Measurements from ENCODE around the gene SEZ6. TPM values are rescaled to one million over a fixed set of nuclear protein-coding genes. Genes with fewer than 3 reads are reported as not detected.
A peak's percentile ranks its signal among the peaks of the same experiment; 100 is the strongest.

SEZ6 gene
- total RNA-seq, 4 donors from 2014 or later, result 0.13 TPM; not detected in 3

DNA sequence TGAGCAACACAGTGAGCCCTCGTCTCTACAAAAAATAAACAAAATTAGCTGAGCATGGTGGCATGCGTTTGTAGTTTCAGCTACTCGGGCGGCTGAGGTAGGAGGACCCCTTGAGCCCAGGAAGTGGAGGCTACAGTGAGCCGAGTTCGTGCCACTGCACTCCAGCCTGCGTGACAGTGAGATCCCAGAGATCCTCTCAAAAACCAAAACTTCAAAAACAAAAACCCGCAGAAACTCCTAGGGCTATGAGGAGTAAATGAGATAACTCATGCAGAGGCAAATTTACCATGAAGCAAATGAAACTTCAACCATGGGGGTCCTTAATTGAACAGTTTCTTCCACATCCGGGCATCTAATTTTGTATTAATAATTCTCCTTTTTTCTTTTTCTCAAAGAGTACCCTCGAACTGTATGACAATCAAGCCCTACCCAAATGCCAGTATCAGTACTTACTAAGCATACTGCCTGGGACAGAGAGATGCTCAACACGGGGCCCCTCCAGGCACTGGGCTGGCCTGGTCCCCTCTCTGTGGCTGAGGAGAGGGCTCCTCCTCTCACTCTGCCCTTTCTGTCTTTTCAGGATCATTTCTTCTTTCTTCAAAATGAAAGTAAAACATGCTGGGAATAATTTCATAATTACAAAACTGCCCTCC is 36.3 kb upstream of the SEZ6 start:
- H3K36me3 ChIP-seq, result no peaks in the 10 kb centered on the region
- H3K9me3 ChIP-seq, result no peaks in the 10 kb centered on the region
- TF ChIP-seq POLR2AphosphoS5 (IDR thresholded peaks at IDR 0.05) (no peak), POLR2A (IDR thresholded peaks at IDR 0.05) (no peak), EP300 (IDR thresholded peaks at IDR 0.05) (no peak)
- TF ChIP-seq, protein P1, sequence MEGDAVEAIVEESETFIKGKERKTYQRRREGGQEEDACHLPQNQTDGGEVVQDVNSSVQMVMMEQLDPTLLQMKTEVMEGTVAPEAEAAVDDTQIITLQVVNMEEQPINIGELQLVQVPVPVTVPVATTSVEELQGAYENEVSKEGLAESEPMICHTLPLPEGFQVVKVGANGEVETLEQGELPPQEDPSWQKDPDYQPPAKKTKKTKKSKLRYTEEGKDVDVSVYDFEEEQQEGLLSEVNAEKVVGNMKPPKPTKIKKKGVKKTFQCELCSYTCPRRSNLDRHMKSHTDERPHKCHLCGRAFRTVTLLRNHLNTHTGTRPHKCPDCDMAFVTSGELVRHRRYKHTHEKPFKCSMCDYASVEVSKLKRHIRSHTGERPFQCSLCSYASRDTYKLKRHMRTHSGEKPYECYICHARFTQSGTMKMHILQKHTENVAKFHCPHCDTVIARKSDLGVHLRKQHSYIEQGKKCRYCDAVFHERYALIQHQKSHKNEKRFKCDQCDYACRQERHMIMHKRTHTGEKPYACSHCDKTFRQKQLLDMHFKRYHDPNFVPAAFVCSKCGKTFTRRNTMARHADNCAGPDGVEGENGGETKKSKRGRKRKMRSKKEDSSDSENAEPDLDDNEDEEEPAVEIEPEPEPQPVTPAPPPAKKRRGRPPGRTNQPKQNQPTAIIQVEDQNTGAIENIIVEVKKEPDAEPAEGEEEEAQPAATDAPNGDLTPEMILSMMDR (IDR thresholded peaks at IDR 0.05), result no peak
- peaks cover 0 to 3% (median 0%) of the 10 kb centered on the region in 3 donors for H3K4me1 ChIP-seq
- H3K27ac ChIP-seq, result peak overlapping the region in 1 of 4 donors; percentile 11
- H3K27me3 ChIP-seq, result no peaks in the 10 kb centered on the region
- H3K4me3 ChIP-seq, result no peak overlapping the region
- no peak for ATAC-seq
- 71 to 77% methylated on average over 8 to 11 of the region's 11 CpGs for whole genome bisulfite sequencing, 2 donors (ENCODE audit: low coverage in 1 of 2)

DNA sequence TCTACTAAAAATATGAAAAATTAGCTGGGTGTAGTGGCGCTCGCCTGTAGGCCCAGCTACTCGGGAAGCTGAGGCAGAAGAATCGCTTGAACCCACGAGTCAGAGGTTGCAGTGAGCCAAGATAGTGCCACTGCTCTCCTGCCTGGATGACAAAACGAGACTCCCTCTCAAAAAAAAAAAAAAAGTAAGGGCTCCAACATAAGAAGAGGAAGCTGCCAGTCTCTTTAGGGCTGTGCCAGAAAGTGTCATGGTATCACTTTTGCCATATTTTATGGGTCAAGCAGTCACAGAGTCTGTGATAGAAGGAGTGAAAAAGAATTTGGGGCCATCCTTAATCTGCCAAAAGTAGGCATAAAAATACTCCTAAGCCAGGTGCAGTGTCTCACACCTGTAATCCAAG is 35.7 kb upstream of the SEZ6 start:
- H3K27ac ChIP-seq, result no peak overlapping the region
- TF ChIP-seq POLR2AphosphoS5 (IDR thresholded peaks at IDR 0.05) (no peak), EP300 (IDR thresholded peaks at IDR 0.05) (no peak), POLR2A (IDR thresholded peaks at IDR 0.05) (no peak)
- TF ChIP-seq, protein P1 (IDR thresholded peaks at IDR 0.05), result no peak
- no peaks in the 10 kb centered on the region for H3K27me3 ChIP-seq
- H3K4me3 ChIP-seq, result no peak overlapping the region
- no peaks in the 10 kb centered on the region for H3K36me3 ChIP-seq
- 100% methylated on average over 1 to 5 of the region's 6 CpGs for WGBS, 2 donors (ENCODE audit: low coverage in 1 of 2)
- no peaks in the 10 kb centered on the region for H3K9me3 ChIP-seq
- peaks cover 0 to 3% (median 0%) of the 10 kb centered on the region in 3 donors for H3K4me1 ChIP-seq
- no peak for ATAC-seq

DNA sequence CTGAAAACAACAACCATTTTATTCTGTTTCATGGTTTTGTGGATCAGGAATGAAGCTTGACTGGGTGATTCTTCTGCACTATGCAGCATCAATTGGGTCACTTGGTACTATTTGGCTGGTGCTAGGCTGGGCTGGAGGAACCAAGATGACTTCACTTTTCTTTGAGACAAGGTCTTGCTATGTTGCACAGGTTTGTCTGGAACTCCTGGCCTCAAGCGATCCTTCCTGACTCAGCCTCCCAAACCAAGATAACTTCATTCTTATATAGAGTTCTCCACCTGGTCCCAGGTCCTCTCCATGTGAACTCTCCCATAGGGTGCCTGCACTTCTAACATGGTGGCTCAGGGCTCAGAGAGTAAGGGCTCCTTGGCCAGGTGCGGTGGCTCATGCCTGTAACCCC is 35.3 kb upstream of the SEZ6 start:
- Histone ChIP-seq H3K36me3 (no peaks in the 10 kb centered on the region), H3K4me1 (peaks cover 0 to 3% (median 0%) of the 10 kb centered on the region in 3 donors), H3K4me3 (no peak overlapping the region), H3K27ac (no peak overlapping the region), H3K27me3 (no peaks in the 10 kb centered on the region), H3K9me3 (no peaks in the 10 kb centered on the region)
- no peak for ATAC-seq
- 100% methylated on average over 1 of the region's 2 CpGs; no CpG with 5 or more reads in 1 of the 2 donors for WGBS, 2 donors (ENCODE audit: low coverage in 1 of 2)
- no peak for TF ChIP-seq EP300 (IDR thresholded peaks at IDR 0.05)
- TF ChIP-seq, protein P1 (IDR thresholded peaks at IDR 0.05), result no peak
- TF ChIP-seq POLR2AphosphoS5 (IDR thresholded peaks at IDR 0.05), result no peak
- no peak for TF ChIP-seq POLR2A (IDR thresholded peaks at IDR 0.05)

DNA sequence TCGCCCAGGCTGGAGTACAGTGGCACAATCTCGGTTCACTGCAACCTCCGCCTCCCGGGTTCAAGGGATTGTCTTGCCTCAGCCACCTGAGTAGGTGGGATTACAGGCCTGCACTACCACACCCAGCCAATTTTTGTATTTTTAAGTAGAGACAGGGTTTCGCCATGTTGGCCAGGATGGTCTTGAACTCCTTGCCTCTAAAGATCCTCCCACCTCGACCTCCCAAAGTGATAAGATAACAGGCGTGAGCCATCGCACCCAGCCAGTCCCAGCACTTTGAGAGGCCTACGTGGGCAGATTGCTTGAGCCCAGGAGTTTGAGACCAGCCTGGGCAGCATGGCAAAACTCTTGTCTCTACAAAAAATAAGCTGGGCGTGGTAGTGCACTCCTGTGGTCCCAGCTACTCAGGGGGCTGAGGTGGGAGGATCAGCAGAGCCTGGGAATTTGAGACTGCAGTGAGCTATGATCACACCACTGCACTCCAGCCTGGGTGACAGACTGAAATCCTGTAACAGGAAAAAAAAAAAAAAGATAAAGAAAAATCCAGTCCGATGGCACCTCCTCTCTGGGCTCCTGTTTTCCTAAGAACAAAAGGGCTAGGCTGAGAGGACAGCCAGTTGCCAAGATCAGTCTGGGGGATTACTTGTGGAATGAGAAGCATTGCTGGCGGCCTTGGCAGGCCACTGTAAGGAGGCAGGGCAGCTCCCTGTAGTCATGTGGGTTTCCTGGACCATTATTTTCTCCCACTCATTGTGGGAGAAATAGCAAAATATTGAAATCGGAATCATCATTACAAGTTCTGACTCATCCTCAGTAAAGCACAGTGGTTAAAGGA is 34.1 kb upstream of the SEZ6 start:
- no peaks in the 10 kb centered on the region for H3K36me3 ChIP-seq
- WGBS, 2 donors (ENCODE audit: low coverage in 1 of 2), result 23 to 27% methylated on average over 2 to 3 of the region's 13 CpGs
- H3K27ac ChIP-seq, result no peak overlapping the region
- TF ChIP-seq EP300 (IDR thresholded peaks at IDR 0.05), result no peak
- TF ChIP-seq POLR2A (IDR thresholded peaks at IDR 0.05), result no peak
- no peak for TF ChIP-seq POLR2AphosphoS5 (IDR thresholded peaks at IDR 0.05)
- TF ChIP-seq, protein P1 (IDR thresholded peaks at IDR 0.05), result no peak
- peak; percentile 65 for ATAC-seq
- peaks cover 0 to 9% (median 0%) of the 10 kb centered on the region in 3 donors for H3K9me3 ChIP-seq
- H3K4me1 ChIP-seq, result peaks cover 0 to 3% (median 0%) of the 10 kb centered on the region in 3 donors
- no peak overlapping the region for H3K4me3 ChIP-seq
- H3K27me3 ChIP-seq, result peaks cover 7% of the 10 kb centered on the region
